ENCODE measurements around the gene DLL4. TPM values are rescaled to one million over a fixed set of nuclear protein-coding genes. Genes with fewer than 3 reads are reported as not detected.

The DLL4 gene
- total RNA-seq, 4 donors from 2014 or later, result 4.0 to 8.3 (median 5.1) TPM

DNA sequence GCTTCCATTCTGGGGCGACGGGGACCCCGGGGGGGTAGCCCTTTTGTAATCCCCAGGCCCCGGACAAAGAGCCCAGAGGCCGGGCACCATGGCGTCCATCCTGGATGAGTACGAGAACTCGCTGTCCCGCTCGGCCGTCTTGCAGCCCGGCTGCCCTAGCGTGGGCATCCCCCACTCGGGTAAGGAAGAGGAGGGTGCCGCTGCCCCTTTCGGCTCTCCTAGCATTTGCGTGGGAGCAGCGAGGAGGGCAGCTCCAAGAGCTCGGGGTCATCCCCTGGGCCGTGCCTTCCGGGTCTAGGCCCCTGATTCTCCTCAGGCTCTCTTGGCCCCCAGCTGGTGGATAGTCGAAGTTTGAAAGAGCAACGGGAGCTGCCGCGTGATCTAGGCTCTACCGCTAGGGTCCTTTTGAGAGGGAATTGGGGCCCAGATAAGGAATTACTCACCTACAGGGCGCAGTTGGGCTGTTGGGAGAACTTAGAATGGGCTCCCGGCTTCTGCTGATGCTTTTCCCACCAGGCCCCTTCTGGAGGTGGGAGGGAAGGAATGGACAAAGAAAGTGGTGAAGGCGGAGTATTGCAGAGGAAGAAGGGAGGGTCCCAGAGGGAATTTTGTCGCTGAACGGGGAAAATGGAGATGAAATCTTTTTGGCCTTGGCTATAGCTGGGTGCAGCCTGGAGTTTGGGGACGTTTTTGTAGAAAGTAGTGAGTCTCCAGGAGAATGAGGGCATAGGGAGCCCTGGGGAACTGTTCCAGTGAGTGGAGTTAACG, 34.3 kb upstream of the DLL4 start:
- TF ChIP-seq, protein P1, sequence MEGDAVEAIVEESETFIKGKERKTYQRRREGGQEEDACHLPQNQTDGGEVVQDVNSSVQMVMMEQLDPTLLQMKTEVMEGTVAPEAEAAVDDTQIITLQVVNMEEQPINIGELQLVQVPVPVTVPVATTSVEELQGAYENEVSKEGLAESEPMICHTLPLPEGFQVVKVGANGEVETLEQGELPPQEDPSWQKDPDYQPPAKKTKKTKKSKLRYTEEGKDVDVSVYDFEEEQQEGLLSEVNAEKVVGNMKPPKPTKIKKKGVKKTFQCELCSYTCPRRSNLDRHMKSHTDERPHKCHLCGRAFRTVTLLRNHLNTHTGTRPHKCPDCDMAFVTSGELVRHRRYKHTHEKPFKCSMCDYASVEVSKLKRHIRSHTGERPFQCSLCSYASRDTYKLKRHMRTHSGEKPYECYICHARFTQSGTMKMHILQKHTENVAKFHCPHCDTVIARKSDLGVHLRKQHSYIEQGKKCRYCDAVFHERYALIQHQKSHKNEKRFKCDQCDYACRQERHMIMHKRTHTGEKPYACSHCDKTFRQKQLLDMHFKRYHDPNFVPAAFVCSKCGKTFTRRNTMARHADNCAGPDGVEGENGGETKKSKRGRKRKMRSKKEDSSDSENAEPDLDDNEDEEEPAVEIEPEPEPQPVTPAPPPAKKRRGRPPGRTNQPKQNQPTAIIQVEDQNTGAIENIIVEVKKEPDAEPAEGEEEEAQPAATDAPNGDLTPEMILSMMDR (IDR thresholded peaks at IDR 0.05), result no peak
- no peak for TF ChIP-seq POLR2A (IDR thresholded peaks at IDR 0.05)
- peak overlapping the region; percentile 89 for H3K4me3 ChIP-seq (ENCODE audit: low read depth, poor library complexity, severe bottlenecking)
- no peak for DNase-seq (ENCODE audit: low spot score in 2 of 2)
- WGBS, 2 donors, result 1 to 2% methylated on average over 30 to 33 of the region's 33 CpGs
- intact Hi-C loops (cut with DNase I; ENCODE audit: low total_unique reads), result no loop called here

DNA sequence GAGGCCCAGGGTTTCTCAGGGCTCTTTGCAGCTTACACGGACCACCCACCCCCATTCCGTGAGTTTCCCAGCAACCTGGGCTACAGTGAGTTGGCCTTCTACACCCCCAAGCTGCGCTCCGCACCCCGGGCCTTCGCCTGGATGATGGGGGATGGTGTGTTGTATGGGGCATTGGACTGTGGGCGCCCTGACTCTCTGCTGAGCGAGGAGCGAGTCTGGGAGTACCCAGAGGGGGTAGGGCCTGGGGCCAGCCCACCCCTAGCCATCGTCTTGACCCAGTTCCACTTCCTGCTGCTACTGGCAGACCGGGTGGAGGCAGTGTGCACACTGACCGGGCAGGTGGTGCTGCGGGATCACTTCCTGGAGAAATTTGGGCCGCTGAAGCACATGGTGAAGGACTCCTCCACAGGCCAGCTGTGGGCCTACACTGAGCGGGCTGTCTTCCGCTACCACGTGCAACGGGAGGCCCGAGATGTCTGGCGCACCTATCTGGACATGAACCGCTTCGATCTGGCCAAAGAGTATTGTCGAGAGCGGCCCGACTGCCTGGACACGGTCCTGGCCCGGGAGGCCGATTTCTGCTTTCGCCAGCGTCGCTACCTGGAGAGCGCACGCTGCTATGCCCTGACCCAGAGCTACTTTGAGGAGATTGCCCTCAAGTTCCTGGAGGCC, 29.5 kb upstream of the DLL4 start:
- TF ChIP-seq, protein P1 (IDR thresholded peaks at IDR 0.05), result no peak
- TF ChIP-seq POLR2A (IDR thresholded peaks at IDR 0.05), result no peak
- WGBS, 2 donors, result 82 to 93% methylated on average over 13 to 29 of the region's 33 CpGs
- no peak for DNase-seq (ENCODE audit: low spot score in 2 of 2)
- intact Hi-C loops (cut with DNase I; ENCODE audit: low total_unique reads), result loop anchor here (10.0 kb wide), 1 partner anchor 285 kb away; no protein-coding TSS in a partner anchor
- no peak overlapping the region for H3K4me3 ChIP-seq (ENCODE audit: low read depth, poor library complexity, severe bottlenecking)

- H3K4me3 ChIP-seq (ENCODE audit: low read depth, poor library complexity, severe bottlenecking), result no peak overlapping the region
- 92% methylated on average over 36 of the region's 36 CpGs for WGBS, 2 donors
- intact Hi-C loops (cut with DNase I; ENCODE audit: low total_unique reads), result loop anchor here (10.0 kb wide), 1 partner anchor 284 kb away; no protein-coding TSS in a partner anchor
- TF ChIP-seq, protein P1 (IDR thresholded peaks at IDR 0.05), result no peak
- TF ChIP-seq POLR2A (IDR thresholded peaks at IDR 0.05), result no peak
- DNase-seq (ENCODE audit: low spot score in 2 of 2), result peak in 1 of 2 donors; percentile 80
Measured at GRCh38 chr15:40900256-40901052, 28.7 kb upstream of the DLL4 start.

- intact Hi-C loops (cut with DNase I; ENCODE audit: low total_unique reads), result loop anchor here (10.0 kb wide), 1 partner anchor 284 kb away; no protein-coding TSS in a partner anchor
- TF ChIP-seq, protein P1 (IDR thresholded peaks at IDR 0.05), result no peak
- TF ChIP-seq POLR2A (IDR thresholded peaks at IDR 0.05), result no peak
- WGBS, 2 donors, result 69 to 75% methylated on average over 5 of the region's 5 CpGs
- no peak for DNase-seq (ENCODE audit: low spot score in 2 of 2)
- no peak overlapping the region for H3K4me3 ChIP-seq (ENCODE audit: low read depth, poor library complexity, severe bottlenecking)
Measured at GRCh38 chr15:40901053-40901443, 28.1 kb upstream of the DLL4 start.

DNA sequence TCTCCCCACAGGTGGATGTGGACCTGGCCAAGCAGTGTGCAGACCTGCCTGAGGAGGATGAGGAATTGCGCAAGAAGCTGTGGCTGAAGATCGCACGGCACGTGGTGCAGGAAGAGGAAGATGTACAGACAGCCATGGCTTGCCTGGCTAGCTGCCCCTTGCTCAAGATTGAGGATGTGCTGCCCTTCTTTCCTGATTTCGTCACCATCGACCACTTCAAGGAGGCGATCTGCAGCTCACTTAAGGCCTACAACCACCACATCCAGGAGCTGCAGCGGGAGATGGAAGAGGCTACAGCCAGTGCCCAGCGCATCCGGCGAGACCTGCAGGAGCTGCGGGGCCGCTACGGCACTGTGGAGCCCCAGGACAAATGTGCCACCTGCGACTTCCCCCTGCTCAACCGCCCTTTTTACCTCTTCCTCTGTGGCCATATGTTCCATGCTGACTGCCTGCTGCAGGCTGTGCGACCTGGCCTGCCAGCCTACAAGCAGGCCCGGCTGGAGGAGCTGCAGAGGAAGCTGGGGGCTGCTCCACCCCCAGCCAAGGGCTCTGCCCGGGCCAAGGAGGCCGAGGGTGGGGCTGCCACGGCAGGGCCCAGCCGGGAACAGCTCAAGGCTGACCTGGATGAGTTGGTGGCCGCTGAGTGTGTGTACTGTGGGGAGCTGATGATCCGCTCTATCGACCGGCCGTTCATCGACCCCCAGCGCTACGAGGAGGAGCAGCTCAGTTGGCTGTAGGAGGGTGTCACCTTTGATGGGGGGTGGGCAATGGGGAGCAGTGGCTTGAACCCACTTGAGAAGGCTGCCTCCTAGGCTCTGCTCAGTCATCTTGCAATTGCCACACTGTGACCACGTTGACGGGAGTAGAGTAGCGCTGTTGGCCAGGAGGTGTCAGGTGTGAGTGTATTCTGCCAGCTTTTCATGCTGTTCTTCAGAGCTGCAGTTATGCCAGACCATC, 26.3 kb upstream of the DLL4 start:
- 68 to 73% methylated on average over 30 to 33 of the region's 33 CpGs for WGBS, 2 donors
- no peak overlapping the region for H3K4me3 ChIP-seq (ENCODE audit: low read depth, poor library complexity, severe bottlenecking)
- peak in 1 of 2 donors; percentile 92 for DNase-seq (ENCODE audit: low spot score in 2 of 2)
- intact Hi-C loops (cut with DNase I; ENCODE audit: low total_unique reads), result loop anchor here (10.0 kb wide), 1 partner anchor 282 kb away; no protein-coding TSS in a partner anchor
- TF ChIP-seq, protein P1 (IDR thresholded peaks at IDR 0.05), result no peak
- no peak for TF ChIP-seq POLR2A (IDR thresholded peaks at IDR 0.05)

Data from lower leg skin (tissue), 4 donors.